ENCODE data around the gene PEX5L.
A peak's percentile ranks its signal among the peaks of the same experiment; 100 is the strongest.

PEX5L gene

DNA sequence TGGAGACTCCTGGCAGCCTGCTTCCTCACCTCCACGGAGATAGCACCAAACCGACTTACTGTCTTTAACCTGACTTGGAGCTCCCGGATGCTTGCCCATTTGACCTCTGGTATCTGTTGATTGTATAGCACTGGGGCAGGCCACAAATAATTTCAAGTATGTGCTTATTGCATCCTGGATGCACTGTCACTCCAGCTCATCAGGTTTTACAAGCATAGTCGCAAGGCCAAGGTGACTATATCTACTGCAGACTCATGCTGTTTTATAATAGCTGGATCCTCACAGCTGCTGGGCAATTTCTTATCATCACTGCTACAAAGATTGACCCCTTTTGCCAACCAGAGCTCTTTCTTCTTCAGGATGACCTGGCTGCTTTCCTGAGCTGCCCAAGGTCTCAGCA, 45.6 kb downstream of the PEX5L start:
- no peak overlapping the region for H3K4me3 ChIP-seq
- TF ChIP-seq Cebpa-rat (IDR thresholded peaks at IDR 0.05) = no peak
- H3K36me3 ChIP-seq = no peaks in the 10 kb centered on the region
- H3K9ac ChIP-seq = no peak overlapping the region
- H4K20me1 ChIP-seq = no peaks in the 10 kb centered on the region
- H3K9me3 ChIP-seq (replicated peaks in 1 of 11) = peaks cover 0 to 5% (median 2%) of the 10 kb centered on the region in 11 experiments; a peak in 6 of 22 replicates
- no peak overlapping the region for H3K27ac ChIP-seq
- H3K27me3 ChIP-seq = no peaks in the 10 kb centered on the region
- peaks cover 0 to 16% (median 2%) of the 10 kb centered on the region in 10 experiments; a peak in 7 of 20 replicates for H3K4me1 ChIP-seq
- H3K4me2 ChIP-seq = no peak overlapping the region

DNA sequence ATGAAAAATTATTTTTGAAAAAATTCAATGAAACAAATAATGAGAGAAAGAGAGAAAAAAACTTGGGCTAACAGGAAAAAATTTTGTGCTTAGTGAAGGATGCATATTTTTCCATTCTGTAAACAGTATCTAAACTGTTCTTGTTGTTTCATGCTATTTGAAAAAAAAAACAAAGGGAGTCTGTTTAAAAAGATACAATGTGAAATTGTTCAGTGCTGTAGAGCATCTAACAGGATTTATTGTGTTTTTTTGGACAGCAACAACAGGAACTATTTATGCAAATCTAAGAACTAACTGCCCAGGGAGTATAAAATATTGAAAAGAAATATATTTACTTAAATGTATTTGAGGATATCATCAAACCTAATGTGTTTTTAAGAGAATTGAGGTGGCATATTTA, 55.1 kb downstream of the PEX5L start:
- Histone ChIP-seq H3K4me2 (no peak overlapping the region), H3K4me3 (no peak overlapping the region), H3K4me1 (no peaks in the 10 kb centered on the region), H3K9me3 (replicated peaks in 1 of 11) (no peaks in the 10 kb centered on the region), H3K36me3 (no peaks in the 10 kb centered on the region), H3K9ac (no peak overlapping the region), H3K27ac (no peak overlapping the region), H4K20me1 (no peaks in the 10 kb centered on the region), H3K27me3 (no peaks in the 10 kb centered on the region)
- TF ChIP-seq Cebpa-rat (IDR thresholded peaks at IDR 0.05) = no peak

DNA sequence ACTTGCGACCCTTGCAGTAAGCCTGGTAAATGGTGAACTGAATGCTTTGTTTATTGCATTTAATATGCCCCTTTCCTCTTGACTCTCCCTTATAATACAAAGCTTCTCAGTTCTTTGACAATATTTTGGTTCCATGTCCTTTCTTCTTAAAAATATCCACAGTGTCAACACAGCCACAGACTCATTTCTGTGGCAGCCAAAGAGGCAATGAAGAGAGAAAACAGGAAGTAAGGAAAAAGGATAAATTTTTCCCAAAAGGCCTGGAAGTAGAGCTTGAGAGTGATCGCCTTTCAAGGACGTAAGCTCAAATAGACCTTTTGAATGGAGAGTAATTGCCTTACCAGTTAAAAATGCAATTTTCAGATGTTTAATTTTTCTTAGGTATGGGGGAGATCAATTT, 59.4 kb downstream of the PEX5L start:
- H3K9ac ChIP-seq = no peak overlapping the region
- H3K4me3 ChIP-seq = no peak overlapping the region
- no peaks in the 10 kb centered on the region for H3K9me3 ChIP-seq (replicated peaks in 1 of 11)
- H3K4me1 ChIP-seq = peaks cover 5 to 12% (median 8%) of the 10 kb centered on the region in 10 experiments; a peak in 16 of 20 replicates
- TF ChIP-seq Cebpa-rat (IDR thresholded peaks at IDR 0.05) = no peak
- H3K27ac ChIP-seq = no peak overlapping the region
- no peaks in the 10 kb centered on the region for H4K20me1 ChIP-seq
- no peak overlapping the region for H3K4me2 ChIP-seq
- H3K36me3 ChIP-seq = no peaks in the 10 kb centered on the region
- no peaks in the 10 kb centered on the region for H3K27me3 ChIP-seq

DNA sequence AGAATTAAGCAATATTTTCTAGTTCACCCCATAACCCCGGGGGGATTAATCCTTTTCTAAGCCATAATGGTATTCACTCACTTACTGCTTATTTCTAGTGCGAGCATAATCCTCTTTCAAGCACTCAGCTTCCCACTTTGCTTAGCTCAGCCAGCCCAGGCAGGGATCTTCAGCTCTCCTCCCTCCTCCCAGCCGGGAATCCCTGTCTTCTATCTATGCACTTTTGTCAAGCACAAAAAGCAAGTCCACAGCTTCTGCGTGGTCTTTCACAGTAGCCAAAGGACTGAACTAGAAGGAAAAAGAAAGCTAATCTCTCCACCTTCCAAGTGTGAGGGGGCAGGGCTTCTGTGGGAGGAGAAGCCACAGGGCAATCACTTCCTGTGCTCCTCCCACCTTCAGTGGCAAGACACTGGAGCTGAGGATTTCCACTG, 62.8 kb downstream of the PEX5L start:
- no peaks in the 10 kb centered on the region for H4K20me1 ChIP-seq
- peak overlapping the region in 10 of 11 experiments; percentile 2 to 63 (median 27); a peak in 15 of 22 replicates for H3K4me2 ChIP-seq
- no peaks in the 10 kb centered on the region for H3K36me3 ChIP-seq
- TF ChIP-seq Cebpa-rat (IDR thresholded peaks at IDR 0.05) = no peak
- no peak overlapping the region for H3K27ac ChIP-seq
- peaks cover 5 to 18% (median 8%) of the 10 kb centered on the region in 10 experiments; a peak in 16 of 20 replicates for H3K4me1 ChIP-seq
- no peak overlapping the region for H3K9ac ChIP-seq
- H3K4me3 ChIP-seq = no peak overlapping the region
- no peaks in the 10 kb centered on the region for H3K27me3 ChIP-seq
- peaks cover 0 to 18% (median 0%) of the 10 kb centered on the region in 11 experiments; a peak in 9 of 22 replicates for H3K9me3 ChIP-seq (replicated peaks in 1 of 11)

DNA sequence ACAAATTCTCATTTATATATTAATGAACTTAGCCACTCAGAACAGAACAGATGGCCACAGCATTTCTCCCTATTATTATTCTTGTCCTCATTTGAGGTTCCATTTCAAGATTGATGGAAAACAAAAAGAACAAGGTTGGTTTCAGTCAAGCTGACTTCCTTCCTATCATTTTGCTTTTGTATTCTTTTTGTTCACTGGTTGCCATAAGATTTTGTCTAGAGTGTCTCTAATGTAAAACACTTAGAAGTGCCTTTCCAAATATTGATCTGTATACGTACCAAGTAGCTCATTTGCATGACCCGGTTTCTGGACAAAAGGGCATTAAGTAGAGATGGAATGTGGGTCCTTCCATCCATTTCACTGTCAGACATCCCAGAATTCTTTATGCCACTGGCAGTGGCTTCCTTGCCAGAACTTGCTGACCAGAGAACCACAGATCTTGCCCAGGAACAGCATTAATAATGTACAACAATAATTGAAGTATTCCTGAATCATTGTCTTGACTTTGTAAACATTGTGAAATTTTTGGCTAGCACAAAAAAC, 63.8 kb downstream of the PEX5L start:
- Histone ChIP-seq H3K27ac (no peak overlapping the region), H3K4me3 (no peak overlapping the region), H3K36me3 (no peaks in the 10 kb centered on the region), H4K20me1 (no peaks in the 10 kb centered on the region), H3K4me1 (peaks cover 5 to 18% (median 8%) of the 10 kb centered on the region in 10 experiments; a peak in 16 of 20 replicates), H3K4me2 (no peak overlapping the region; a peak in 1 of 22 replicates), H3K27me3 (no peaks in the 10 kb centered on the region), H3K9ac (no peak overlapping the region), H3K9me3 (replicated peaks in 1 of 11) (peaks cover 0 to 23% (median 0%) of the 10 kb centered on the region in 11 experiments; a peak in 9 of 22 replicates)
- no peak for TF ChIP-seq Cebpa-rat (IDR thresholded peaks at IDR 0.05)

DNA sequence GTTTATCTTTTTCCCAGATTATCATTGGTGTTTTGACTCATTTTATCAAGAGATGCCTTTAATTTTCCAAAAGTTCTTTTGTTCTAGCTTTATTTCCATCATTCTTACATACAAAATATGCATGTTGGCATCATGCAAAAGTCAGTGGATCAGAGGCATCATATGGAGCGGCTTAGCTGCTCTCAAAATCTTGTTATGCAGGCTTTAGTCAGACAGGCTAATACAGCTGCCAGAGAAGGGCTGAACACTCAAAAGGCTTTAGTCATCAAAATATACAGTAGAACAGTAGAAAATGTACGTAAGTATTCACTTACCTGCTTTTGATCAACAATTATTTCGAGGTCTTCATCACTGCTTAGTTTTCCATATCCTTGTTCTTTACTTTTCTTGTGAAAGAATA, 65.5 kb downstream of the PEX5L start:
- H3K4me3 ChIP-seq = no peak overlapping the region
- no peaks in the 10 kb centered on the region for H3K27me3 ChIP-seq
- no peak for TF ChIP-seq Cebpa-rat (IDR thresholded peaks at IDR 0.05)
- H3K9me3 ChIP-seq (replicated peaks in 1 of 11) = peaks cover 0 to 23% (median 0%) of the 10 kb centered on the region in 11 experiments; a peak in 9 of 22 replicates
- H4K20me1 ChIP-seq = no peaks in the 10 kb centered on the region
- no peak overlapping the region for H3K4me2 ChIP-seq
- peaks cover 5 to 18% (median 8%) of the 10 kb centered on the region in 10 experiments; a peak in 16 of 20 replicates for H3K4me1 ChIP-seq
- H3K27ac ChIP-seq = no peak overlapping the region
- H3K9ac ChIP-seq = no peak overlapping the region
- no peaks in the 10 kb centered on the region for H3K36me3 ChIP-seq

DNA sequence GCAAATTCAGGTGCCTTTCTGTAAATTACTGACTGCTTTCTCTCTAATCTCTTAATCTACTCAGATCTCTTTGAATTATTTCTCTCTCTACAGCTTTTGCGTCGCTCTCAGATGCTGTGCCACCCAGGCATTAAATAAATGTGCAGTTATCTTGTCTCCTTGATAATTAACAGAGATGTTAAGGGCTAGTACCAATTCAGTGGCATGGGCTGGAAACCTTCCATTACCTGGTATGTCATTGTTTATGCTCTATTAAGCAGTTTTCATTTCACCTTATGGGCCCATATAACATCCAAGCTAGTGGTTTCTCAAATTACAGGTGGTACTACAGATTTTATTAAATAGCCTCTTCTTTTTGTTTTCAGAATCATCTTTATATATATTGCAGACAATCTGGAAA, 66.0 kb downstream of the PEX5L start:
- Histone ChIP-seq H3K4me2 (no peak overlapping the region), H3K27ac (0 out of 22 replicates have a peak overlapping the region, but pooled peaks of 1 of the 11 experiments have one; percentile 47), H3K4me1 (peaks cover 5 to 18% (median 8%) of the 10 kb centered on the region in 10 experiments; a peak in 16 of 20 replicates), H3K9me3 (replicated peaks in 1 of 11) (peaks cover 0 to 23% (median 0%) of the 10 kb centered on the region in 11 experiments; a peak in 9 of 22 replicates), H3K27me3 (no peaks in the 10 kb centered on the region), H3K4me3 (no peak overlapping the region), H3K36me3 (no peaks in the 10 kb centered on the region), H3K9ac (no peak overlapping the region), H4K20me1 (no peaks in the 10 kb centered on the region)
- TF ChIP-seq Cebpa-rat (IDR thresholded peaks at IDR 0.05) = no peak

DNA sequence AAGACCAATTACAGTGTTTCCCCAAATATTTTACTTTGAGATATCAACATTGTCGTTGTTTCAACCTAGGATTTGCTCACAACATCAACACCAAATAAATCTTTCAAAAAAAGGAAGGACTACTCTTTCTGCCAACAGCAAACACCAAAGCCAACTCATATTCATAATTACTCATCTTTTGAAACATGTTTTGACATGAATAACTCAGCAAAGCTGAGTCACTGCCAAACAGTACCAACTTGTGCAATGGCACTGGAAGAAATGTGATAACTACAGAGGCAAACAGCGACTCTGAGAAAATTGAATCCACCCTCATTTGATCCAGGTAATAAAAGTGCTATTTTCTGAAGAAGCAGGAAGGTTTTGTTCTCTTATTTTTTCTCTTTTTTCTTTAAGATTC, 67.2 kb downstream of the PEX5L start:
- no peaks in the 10 kb centered on the region for H3K36me3 ChIP-seq
- H3K4me1 ChIP-seq = peaks cover 5 to 18% (median 8%) of the 10 kb centered on the region in 10 experiments; a peak in 16 of 20 replicates
- H3K4me2 ChIP-seq = peak overlapping the region in 1 of 11 experiments; percentile 2; a peak in 1 of 22 replicates
- no peaks in the 10 kb centered on the region for H4K20me1 ChIP-seq
- peak overlapping the region in 4 of 11 experiments; percentile 15 to 58 (median 36); a peak in 7 of 22 replicates for H3K27ac ChIP-seq
- peak in 2 of 11 experiments; percentile 29 to 59; a peak in 3 of 22 replicates for TF ChIP-seq Cebpa-rat (IDR thresholded peaks at IDR 0.05)
- peaks cover 0 to 23% (median 0%) of the 10 kb centered on the region in 11 experiments; a peak in 9 of 22 replicates for H3K9me3 ChIP-seq (replicated peaks in 1 of 11)
- no peak overlapping the region for H3K9ac ChIP-seq
- no peaks in the 10 kb centered on the region for H3K27me3 ChIP-seq
- no peak overlapping the region for H3K4me3 ChIP-seq

DNA sequence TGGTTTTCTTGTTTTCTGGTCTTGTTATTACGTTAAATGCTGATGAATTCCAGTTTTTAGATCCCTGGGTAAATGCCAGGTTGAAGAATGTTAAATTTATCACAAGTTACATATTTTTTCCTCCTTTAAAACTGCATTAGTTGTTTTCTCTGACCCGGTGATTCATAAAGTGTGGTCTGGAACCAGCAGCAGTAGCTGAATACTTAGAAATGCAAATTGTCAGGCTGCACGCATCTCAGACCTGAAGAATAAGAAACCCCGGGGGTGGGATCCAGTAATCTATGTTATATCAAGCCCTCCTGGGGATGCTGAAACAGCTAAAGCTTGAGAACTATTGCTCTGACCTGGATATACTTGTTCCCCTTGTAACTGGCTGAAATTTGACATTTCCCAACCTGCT, 69.1 kb downstream of the PEX5L start:
- H3K4me1 ChIP-seq = peaks cover 0 to 10% (median 3%) of the 10 kb centered on the region in 10 experiments; a peak in 9 of 20 replicates
- no peaks in the 10 kb centered on the region for H4K20me1 ChIP-seq
- no peaks in the 10 kb centered on the region for H3K36me3 ChIP-seq
- H3K27me3 ChIP-seq = no peaks in the 10 kb centered on the region
- no peak overlapping the region for H3K4me3 ChIP-seq
- peaks cover 0 to 23% (median 0%) of the 10 kb centered on the region in 11 experiments; a peak in 9 of 22 replicates for H3K9me3 ChIP-seq (replicated peaks in 1 of 11)
- H3K27ac ChIP-seq = no peak overlapping the region
- TF ChIP-seq Cebpa-rat (IDR thresholded peaks at IDR 0.05) = no peak
- no peak overlapping the region for H3K9ac ChIP-seq
- no peak overlapping the region for H3K4me2 ChIP-seq
